HEK293 (cell line): ENCODE results near the gene CCNK.

Source experiments
- ATF2 ChIP-seq: fragments of 450-650 bp; formaldehyde crosslinking; IDR thresholded peaks from 2 replicates; pipeline ENCODE4 v1.5.1; 2016; ENCODE audit warnings: missing biosample characterization, missing genetic modification characterization, low read depth
- BCL11B ChIP-seq: fragments of 450-650 bp; formaldehyde crosslinking; IDR thresholded peaks from 2 replicates; pipeline ENCODE4 v1.5.1; 2016; ENCODE audit warnings: low read depth, missing biosample characterization, missing genetic modification characterization
- EGR2 ChIP-seq: fragments of 450-650 bp; formaldehyde crosslinking; IDR thresholded peaks from 2 replicates; pipeline ENCODE4 v1.5.1; 2016; ENCODE audit warnings: low read depth, missing biosample characterization, missing genetic modification characterization
- GLIS1 ChIP-seq: fragments of 450-650 bp; formaldehyde crosslinking; IDR thresholded peaks from 2 replicates; pipeline ENCODE4 v1.5.1; 2016; ENCODE audit warnings: missing biosample characterization, missing genetic modification characterization
- GLIS2 ChIP-seq: fragments of 450-650 bp; formaldehyde crosslinking; IDR thresholded peaks from 2 replicates; pipeline ENCODE4 v1.5.1; 2016; ENCODE audit warnings: missing biosample characterization, missing genetic modification characterization
- HOXC10 ChIP-seq: sonication (generic); formaldehyde crosslinking; IDR thresholded peaks from 2 replicates; pipeline ENCODE4 v1.8.1; 2023; ENCODE audit warnings: mild to moderate bottlenecking, missing genetic modification reagents
- IKZF3 ChIP-seq: fragments of 450-650 bp; IDR thresholded peaks from 2 replicates; pipeline ENCODE4 v1.5.0; 2018; ENCODE audit warnings: missing biosample characterization, mild to moderate bottlenecking, missing genetic modification characterization, moderate library complexity
- KLF17 ChIP-seq: fragments of 450-650 bp; formaldehyde crosslinking; IDR thresholded peaks from 2 replicates; pipeline ENCODE4 v1.5.1; 2016; ENCODE audit warnings: missing biosample characterization, missing genetic modification characterization
- REPIN1 ChIP-seq: fragments of 450-650 bp; formaldehyde crosslinking; IDR thresholded peaks from 2 replicates; pipeline ENCODE4 v1.5.1; 2017; ENCODE audit warnings: missing biosample characterization, missing genetic modification characterization, low read depth
- SP7 ChIP-seq: fragments of 450-650 bp; formaldehyde crosslinking; IDR thresholded peaks from 2 replicates; pipeline ENCODE4 v1.5.1; 2016; ENCODE audit warnings: missing biosample characterization, missing genetic modification characterization
- TSHZ1 ChIP-seq: fragments of 450-650 bp; formaldehyde crosslinking; IDR thresholded peaks from 2 replicates; pipeline ENCODE4 v1.5.1; 2016; ENCODE audit warnings: missing biosample characterization, missing genetic modification characterization, borderline replicate concordance
- ZEB2 ChIP-seq: fragments of 450-650 bp; formaldehyde crosslinking; IDR thresholded peaks from 2 replicates; pipeline ENCODE4 v1.5.1; 2016; ENCODE audit warnings: missing biosample characterization, missing genetic modification characterization
- ZFP69B ChIP-seq: fragments of 450-650 bp; formaldehyde crosslinking; IDR thresholded peaks from 2 replicates; pipeline ENCODE4 v1.5.1; 2016; ENCODE audit warnings: missing biosample characterization, missing genetic modification characterization
- ZIC2 ChIP-seq: fragments of 450-650 bp; formaldehyde crosslinking; IDR thresholded peaks from 2 replicates; pipeline ENCODE4 v1.5.1; 2016; ENCODE audit warnings: missing biosample characterization, missing genetic modification characterization
- ZNF133 ChIP-seq: fragments of 450-650 bp; formaldehyde crosslinking; IDR thresholded peaks from 2 replicates; pipeline ENCODE4 v1.5.1; 2016; ENCODE audit warnings: missing biosample characterization, missing genetic modification characterization
- ZNF155 ChIP-seq: fragments of 450-650 bp; formaldehyde crosslinking; IDR thresholded peaks from 2 replicates; pipeline ENCODE4 v1.5.1; 2016; ENCODE audit warnings: missing biosample characterization, missing genetic modification characterization
- ZNF169 ChIP-seq: fragments of 450-650 bp; formaldehyde crosslinking; IDR thresholded peaks from 2 replicates; pipeline ENCODE4 v1.5.1; 2016; ENCODE audit warnings: missing biosample characterization, missing genetic modification characterization
- ZNF341 ChIP-seq: fragments of 450-650 bp; formaldehyde crosslinking; IDR thresholded peaks from 2 replicates; pipeline ENCODE4; 2016; ENCODE audit warnings: low read depth, missing biosample characterization, missing genetic modification characterization
- ZNF391 ChIP-seq: fragments of 450-650 bp; formaldehyde crosslinking; IDR thresholded peaks from 2 replicates; pipeline ENCODE4 v1.5.1; 2016; ENCODE audit warnings: low read depth, missing biosample characterization, missing genetic modification characterization, borderline replicate concordance
- ZNF404 ChIP-seq: fragments of 450-650 bp; formaldehyde crosslinking; IDR thresholded peaks from 2 replicates; pipeline ENCODE4 v1.5.1; 2017; ENCODE audit warnings: missing biosample characterization, missing genetic modification characterization
- ZNF473 ChIP-seq: fragments of 450-650 bp; formaldehyde crosslinking; IDR thresholded peaks from 2 replicates; pipeline ENCODE4 v1.5.1; 2017; ENCODE audit warnings: missing biosample characterization, missing genetic modification characterization
- ZNF514 ChIP-seq: fragments of 450-650 bp; formaldehyde crosslinking; IDR thresholded peaks from 2 replicates; pipeline ENCODE4 v1.5.1; 2016; ENCODE audit warnings: missing biosample characterization, missing genetic modification characterization
- ZNF521 ChIP-seq: fragments of 450-650 bp; formaldehyde crosslinking; IDR thresholded peaks from 2 replicates; pipeline ENCODE4 v1.5.1; 2017; ENCODE audit warnings: missing biosample characterization, mild to moderate bottlenecking, missing genetic modification characterization
- ZNF555 ChIP-seq: fragments of 450-650 bp; formaldehyde crosslinking; conservative IDR thresholded peaks from 2 replicates; pipeline ENCODE4 v1.5.1; 2017; ENCODE audit warnings: missing biosample characterization, mild to moderate bottlenecking, missing genetic modification characterization, inconsistent platforms
- ZNF610 ChIP-seq: fragments of 450-650 bp; formaldehyde crosslinking; IDR thresholded peaks from 2 replicates; pipeline ENCODE4 v1.5.1; 2016; ENCODE audit warnings: missing biosample characterization, missing genetic modification characterization, borderline replicate concordance
- ZNF629 ChIP-seq: fragments of 450-650 bp; formaldehyde crosslinking; IDR thresholded peaks from 2 replicates; pipeline ENCODE4 v1.5.1; 2017; ENCODE audit warnings: missing biosample characterization, missing genetic modification characterization
- ZNF654 ChIP-seq: fragments of 450-650 bp; formaldehyde crosslinking; IDR thresholded peaks from 2 replicates; pipeline ENCODE4 v1.5.1; 2016; ENCODE audit warnings: low read depth, missing biosample characterization, missing genetic modification characterization
- ZNF664 ChIP-seq: fragments of 450-650 bp; formaldehyde crosslinking; IDR thresholded peaks from 2 replicates; pipeline ENCODE4 v1.5.1; 2016; ENCODE audit warnings: missing biosample characterization, missing genetic modification characterization
- ZNF670 ChIP-seq: fragments of 450-650 bp; formaldehyde crosslinking; IDR thresholded peaks from 2 replicates; pipeline ENCODE4 v1.5.1; 2016; ENCODE audit warnings: missing biosample characterization, missing genetic modification characterization, low read depth
- ZNF692 ChIP-seq: fragments of 450-650 bp; formaldehyde crosslinking; IDR thresholded peaks from 2 replicates; pipeline ENCODE4 v1.5.1; 2016; ENCODE audit warnings: missing biosample characterization, missing genetic modification characterization
- ZNF768 ChIP-seq: fragments of 450-650 bp; formaldehyde crosslinking; IDR thresholded peaks from 2 replicates; pipeline ENCODE4 v1.5.1; 2018; ENCODE audit warnings: missing biosample characterization, mild to moderate bottlenecking, missing genetic modification characterization
- ZSCAN18 ChIP-seq: fragments of 450-650 bp; formaldehyde crosslinking; IDR thresholded peaks from 2 replicates; pipeline ENCODE4 v1.5.1; 2016; ENCODE audit warnings: missing biosample characterization, missing genetic modification characterization

Gene CCNK

GRCh38 chr14:99518441-99519346 lies 37.5 kb downstream of the CCNK start (continued):
- TF ChIP-seq ZNF692 (tag by site-specific recombination): no peak
- no peak for TF ChIP-seq ZNF629 (tag by site-specific recombination)
- no peak for TF ChIP-seq ZNF514
- peak; percentile 87 for TF ChIP-seq ZNF654 (tag by site-specific recombination)
- TF ChIP-seq ZNF473 (tag by site-specific recombination): no peak
- TF ChIP-seq ZIC2: peak; percentile 35; the same call in 1 of the 2 replicates
- TF ChIP-seq ZFP69B (tag by site-specific recombination): no peak
- TF ChIP-seq ZNF169: no peak
- TF ChIP-seq ZNF341 (tag by site-specific recombination): no peak
- TF ChIP-seq ZEB2 (tag by site-specific recombination): peak; percentile 50
- 0 out of 2 replicates have a peak, but pooled peaks have one; percentile 36 for TF ChIP-seq SP7 (tag by site-specific recombination)
- no peak for TF ChIP-seq ATF2 (tag by site-specific recombination)
- TF ChIP-seq IKZF3 (tag by site-specific recombination): no peak
- no peak for TF ChIP-seq ZNF664
- TF ChIP-seq TSHZ1 (tag by site-specific recombination): no peak
- no peak for TF ChIP-seq ZNF133
- TF ChIP-seq ZNF391 (tag by site-specific recombination): peak; percentile 40; the same call in 1 of the 2 replicates
- no peak; the same call in 1 of the 2 replicates for TF ChIP-seq BCL11B (tag by site-specific recombination)
- no peak for TF ChIP-seq ZNF670 (tag by site-specific recombination)
- TF ChIP-seq ZNF555: no peak
- peak; percentile 30; the same call in 1 of the 2 replicates for TF ChIP-seq EGR2
- 0 out of 2 replicates have a peak, but pooled peaks have one; percentile 36 for TF ChIP-seq KLF17
- no peak for TF ChIP-seq REPIN1
- peak; percentile 18; the same call in 1 of the 2 replicates for TF ChIP-seq GLIS1 (tag by site-specific recombination)
- no peak for TF ChIP-seq ZNF404 (tag by site-specific recombination)
- no peak for TF ChIP-seq ZNF521 (tag by site-specific recombination)
- TF ChIP-seq GLIS2 (tag by site-specific recombination): no peak
- TF ChIP-seq ZNF155 (tag by site-specific recombination): no peak
- TF ChIP-seq ZNF610 (tag by site-specific recombination): 0 out of 2 replicates have a peak, but pooled peaks have one; percentile 14
- no peak for TF ChIP-seq HOXC10 (CRISPR knock-in tag)
- TF ChIP-seq ZSCAN18 (tag by site-specific recombination): no peak
- no peak for TF ChIP-seq ZNF768 (tag by site-specific recombination)
